Testis (tissue), 3 donors: ENCODE results near the gene NCAM1. TPM values are rescaled to one million over a fixed set of nuclear protein-coding genes. Genes with fewer than 3 reads are reported as not detected.
"Not testable (repeated sequence)": the region's sequence is repeated elsewhere in the genome, so short reads cannot be mapped to it uniquely, and the experiment has no call there.

Source experiments
- DNase-seq: peaks from one replicate; pipeline ENCODE4 v3.0.0-alpha.2; 2019
- H3K27ac ChIP-seq, 2 donors: fragments of 200-600 bp; sonication (generic); one replicate each; pipeline ENCODE4 v1.5.1; 2019
- H3K27me3 ChIP-seq: fragments of 200-600 bp; sonication (generic); one replicate; pipeline ENCODE4 v1.5.1; 2019
- H3K36me3 ChIP-seq: fragments of 200-600 bp; sonication (generic); one replicate; pipeline ENCODE4 v1.5.1; 2017; ENCODE audit warnings: low read depth; ENCODE audit errors: missing control alignments
- H3K4me1 ChIP-seq: fragments of 200-600 bp; sonication (generic); one replicate; pipeline ENCODE4 v1.5.1; 2019
- H3K4me3 ChIP-seq, 2 donors: fragments of 200-600 bp; sonication (generic); one replicate each; pipeline ENCODE4 v1.5.1; 2017 to 2019
- H3K9me3 ChIP-seq: fragments of 200-600 bp; sonication (generic); one replicate; pipeline ENCODE4 v1.5.1; 2017
- CTCF ChIP-seq, 3 experiments: fragments of 450-650 bp in 2 of 3; fragments of 200-600 bp in 1 of 3; sonication (generic) in 1 of 3; IDR thresholded peaks; one replicate each; pipeline ENCODE4 v1.5.1; 2016 to 2019; ENCODE audit warnings: antibody characterized with exemption in 3 of 3, mild to moderate bottlenecking in 2 of 3, moderate library complexity in 1 of 3
- POLR2A ChIP-seq: fragments of 450-650 bp; IDR thresholded peaks from one replicate; pipeline ENCODE4 v1.6.1; 2017; ENCODE audit warnings: antibody characterized with exemption, mild to moderate bottlenecking, moderate library complexity
- WGBS, 2 donors: methylation state at CpG; one replicate each; pipeline ENCODE4 v1.1.5; 2018; 5-methylcytosine and 5-hydroxymethylcytosine counted together
- intact Hi-C: fragments of 100-400 bp; cut with DNase I; formaldehyde crosslinking; loops from one replicate; pipeline ENCODE4 v1.15.1; 2023; ENCODE audit warnings: low total_unique reads
- polyA plus RNA-seq: library from polyadenylated mRNA; stranded (reverse); fragments of 350-450 nt; fragmentation: Illumina TruSeq; extraction: RNeasy Lipid Tissue Mini Kit (QIAGEN cat#74804); gene quantifications from one replicate; pipeline ENCODE4 v1.2.3, GENCODE V29; 2014; ENCODE audit warnings: low read depth, low replicate concordance; ENCODE audit not compliant: insufficient read depth
- total RNA-seq, 2 donors: library from RNA; depleted of rRNA; stranded (reverse); fragments of >200 nt; gene quantifications; one replicate each; pipeline ENCODE4 v1.2.3, GENCODE V29; 2016

NCAM1 gene
- total and polyA plus RNA-seq, 3 donors from 2014 or later: 12.3 to 33.3 (median 13.8) TPM

- no peak for DNase-seq
- Histone ChIP-seq H3K36me3 (no peaks in the 10 kb centered on the region), H3K27ac (no peak overlapping the region), H3K4me3 (no peak overlapping the region), H3K9me3 (no peaks in the 10 kb centered on the region), H3K4me1 (no peaks in the 10 kb centered on the region), H3K27me3 (no peaks in the 10 kb centered on the region)
- 72 to 93% methylated on average over 5 of the region's 5 CpGs for WGBS, 2 donors
- TF ChIP-seq POLR2A: no peak
- no peak for TF ChIP-seq CTCF (IDR thresholded peaks at IDR 0.05)
- intact Hi-C loops: no loop called here
These were observed 82.5 kb downstream of the NCAM1 start for GRCh38 chr11:113043698-113044097.

GRCh38 chr11:113045146-113045545 is 83.9 kb downstream of the NCAM1 start:
- Histone ChIP-seq H3K9me3 (no peaks in the 10 kb centered on the region), H3K27ac (no peak overlapping the region), H3K27me3 (no peaks in the 10 kb centered on the region), H3K36me3 (no peaks in the 10 kb centered on the region), H3K4me3 (no peak overlapping the region), H3K4me1 (no peaks in the 10 kb centered on the region)
- 74 to 78% methylated on average over 15 of the region's 15 CpGs for WGBS, 2 donors
- no peak for DNase-seq
- intact Hi-C loops: no loop called here
- no peak for TF ChIP-seq POLR2A

GRCh38 chr11:113046866-113047265 is 85.6 kb downstream of the NCAM1 start:
- no peaks in the 10 kb centered on the region for H3K9me3 ChIP-seq
- H3K27me3 ChIP-seq: no peaks in the 10 kb centered on the region
- intact Hi-C loops: no loop called here
- no peak overlapping the region for H3K27ac ChIP-seq
- H3K36me3 ChIP-seq: no peaks in the 10 kb centered on the region
- TF ChIP-seq CTCF (IDR thresholded peaks at IDR 0.05) (no peak), POLR2A (no peak)
- H3K4me1 ChIP-seq: no peaks in the 10 kb centered on the region
- DNase-seq: no peak
- H3K4me3 ChIP-seq: no peak overlapping the region
- WGBS, 2 donors: 85 to 92% methylated on average over 2 of the region's 2 CpGs

- H3K36me3 ChIP-seq: no peaks in the 10 kb centered on the region
- TF ChIP-seq POLR2A: no peak
- no peak for TF ChIP-seq CTCF (IDR thresholded peaks at IDR 0.05)
- H3K9me3 ChIP-seq: no peaks in the 10 kb centered on the region
- no peak for DNase-seq
- H3K4me1 ChIP-seq: no peaks in the 10 kb centered on the region
- H3K4me3 ChIP-seq: no peak overlapping the region
- no peak overlapping the region for H3K27ac ChIP-seq
- WGBS, 2 donors: 91 to 97% methylated on average over 3 of the region's 3 CpGs
- intact Hi-C loops: no loop called here
- H3K27me3 ChIP-seq: no peaks in the 10 kb centered on the region
These were observed 87.9 kb downstream of the NCAM1 start for GRCh38 chr11:113048820-113049768.

- 90% methylated on average over 2 of the region's 2 CpGs for WGBS, 2 donors
- H3K4me1 ChIP-seq, H3K27me3 ChIP-seq, H3K4me3 ChIP-seq, intact Hi-C loops, H3K36me3 ChIP-seq, H3K9me3 ChIP-seq, H3K27ac ChIP-seq, DNase-seq: not testable (repeated sequence)
These were observed 91.8 kb downstream of the NCAM1 start for GRCh38 chr11:113053042-113053441.
